Measurements from ENCODE around the gene TMEM132C.

DNA sequence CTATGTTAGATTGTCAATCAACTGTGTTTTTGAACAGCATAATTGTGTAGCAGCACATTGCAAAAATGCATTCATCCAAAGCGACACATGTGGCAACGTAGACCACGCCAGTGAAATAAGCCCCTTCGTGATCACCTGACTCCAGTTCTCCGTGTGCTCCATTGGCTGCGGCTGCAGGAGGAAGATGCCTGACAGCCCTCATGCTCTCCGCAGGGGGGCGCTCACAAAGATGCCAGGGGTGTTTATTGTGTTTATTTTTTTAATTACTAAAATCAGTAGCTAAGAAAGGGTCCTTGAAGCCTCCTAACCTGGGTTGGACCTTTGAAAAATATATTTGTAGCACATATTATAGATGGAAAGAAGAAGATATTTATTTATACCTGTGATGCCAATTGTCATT is 440.5 kb downstream of the TMEM132C start:
- TF ChIP-seq, protein P1, sequence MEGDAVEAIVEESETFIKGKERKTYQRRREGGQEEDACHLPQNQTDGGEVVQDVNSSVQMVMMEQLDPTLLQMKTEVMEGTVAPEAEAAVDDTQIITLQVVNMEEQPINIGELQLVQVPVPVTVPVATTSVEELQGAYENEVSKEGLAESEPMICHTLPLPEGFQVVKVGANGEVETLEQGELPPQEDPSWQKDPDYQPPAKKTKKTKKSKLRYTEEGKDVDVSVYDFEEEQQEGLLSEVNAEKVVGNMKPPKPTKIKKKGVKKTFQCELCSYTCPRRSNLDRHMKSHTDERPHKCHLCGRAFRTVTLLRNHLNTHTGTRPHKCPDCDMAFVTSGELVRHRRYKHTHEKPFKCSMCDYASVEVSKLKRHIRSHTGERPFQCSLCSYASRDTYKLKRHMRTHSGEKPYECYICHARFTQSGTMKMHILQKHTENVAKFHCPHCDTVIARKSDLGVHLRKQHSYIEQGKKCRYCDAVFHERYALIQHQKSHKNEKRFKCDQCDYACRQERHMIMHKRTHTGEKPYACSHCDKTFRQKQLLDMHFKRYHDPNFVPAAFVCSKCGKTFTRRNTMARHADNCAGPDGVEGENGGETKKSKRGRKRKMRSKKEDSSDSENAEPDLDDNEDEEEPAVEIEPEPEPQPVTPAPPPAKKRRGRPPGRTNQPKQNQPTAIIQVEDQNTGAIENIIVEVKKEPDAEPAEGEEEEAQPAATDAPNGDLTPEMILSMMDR (IDR thresholded peaks at IDR 0.05): no peak
- no peak for TF ChIP-seq POLR2A (IDR thresholded peaks at IDR 0.05)

All from heart left ventricle (tissue), 13 donors.